ENCODE data around the gene PTPN4.

Gene PTPN4

DNA sequence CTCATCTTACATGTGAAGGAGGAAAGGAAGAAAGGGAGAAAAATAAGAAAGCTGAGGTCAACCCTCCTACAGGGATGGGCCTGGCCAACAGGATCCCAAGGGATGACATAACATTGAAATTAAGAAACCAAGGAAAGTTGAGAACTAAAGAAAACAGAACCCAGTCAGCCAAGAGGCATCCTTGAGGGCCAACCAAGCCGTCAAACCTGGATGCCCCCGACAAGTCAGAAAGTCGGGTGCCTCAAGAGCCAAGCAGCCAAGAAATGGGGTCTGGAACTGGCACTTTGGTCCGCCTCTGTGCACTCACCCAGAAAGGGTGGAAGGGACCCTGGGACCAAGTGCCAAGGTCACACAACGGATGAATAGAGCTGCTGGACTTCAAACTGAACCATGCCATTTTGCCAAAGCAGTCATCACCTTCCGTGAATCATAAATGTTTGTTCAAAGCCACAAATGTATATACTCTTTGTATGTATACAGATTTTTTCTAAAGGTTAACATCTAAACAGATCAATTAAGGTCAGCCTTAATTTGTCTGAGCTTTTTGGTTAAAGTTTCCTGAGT, 27.0 kb upstream of the PTPN4 start:
- DNase-seq: no peak

- DNase-seq: no peak
Measured at GRCh38 chr2:119734047-119734446, 25.7 kb upstream of the PTPN4 start.

DNA sequence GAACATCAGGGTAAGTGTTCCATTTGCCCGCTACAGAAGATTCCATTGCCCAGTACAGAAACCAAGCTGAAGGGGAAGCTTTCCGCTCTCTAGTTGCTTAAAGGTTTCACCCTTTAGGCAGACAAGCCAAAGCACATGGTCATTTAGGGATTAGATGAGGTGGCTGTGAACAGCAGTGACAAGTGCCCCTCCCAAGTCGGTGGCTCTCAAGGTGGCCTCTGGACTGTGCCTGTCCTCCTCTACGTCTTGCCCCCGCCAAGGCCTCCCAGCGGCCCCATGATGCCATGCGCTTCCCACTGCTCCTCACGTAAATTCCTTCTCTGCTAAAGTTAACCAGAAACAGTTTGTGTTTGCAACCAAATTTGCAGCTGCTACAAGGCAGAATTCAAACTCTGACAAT, 24.2 kb upstream of the PTPN4 start:
- no peak for DNase-seq

GRCh38 chr2:119736021-119736420, 23.7 kb upstream of the PTPN4 start:
- no peak for DNase-seq

DNA sequence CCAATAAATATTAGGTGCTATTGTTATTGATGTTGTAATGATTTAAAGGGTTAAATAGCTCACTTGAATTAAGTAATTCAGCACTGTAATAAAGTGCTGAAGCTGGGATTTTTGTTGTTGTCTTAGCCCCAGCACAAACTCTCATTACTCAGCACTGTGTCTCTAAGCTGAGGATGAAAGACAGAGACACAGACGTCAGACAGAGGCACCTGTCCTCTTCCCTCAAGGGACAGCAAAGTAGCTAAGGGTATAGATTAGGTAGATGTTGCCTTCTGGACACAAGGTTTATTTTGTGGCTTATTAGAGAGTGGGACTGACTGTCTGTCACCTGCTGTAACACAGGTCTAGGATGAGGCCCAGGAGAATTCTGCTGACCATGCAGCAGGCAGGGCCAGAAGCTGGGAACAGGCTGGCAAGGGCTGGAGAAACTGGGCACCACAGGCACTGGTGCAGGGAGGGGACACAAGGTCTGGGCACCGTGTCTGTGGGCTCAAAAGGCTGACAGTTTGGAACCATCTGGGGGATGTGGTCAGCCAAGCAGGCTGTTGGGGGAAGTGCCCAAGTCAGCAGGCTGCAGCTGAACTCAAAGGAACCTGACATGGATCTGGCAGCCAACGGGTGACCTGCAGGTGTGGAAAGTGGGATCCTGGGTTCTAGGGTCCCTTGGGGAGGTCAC, 20.0 kb upstream of the PTPN4 start:
- no peak for DNase-seq

DNA sequence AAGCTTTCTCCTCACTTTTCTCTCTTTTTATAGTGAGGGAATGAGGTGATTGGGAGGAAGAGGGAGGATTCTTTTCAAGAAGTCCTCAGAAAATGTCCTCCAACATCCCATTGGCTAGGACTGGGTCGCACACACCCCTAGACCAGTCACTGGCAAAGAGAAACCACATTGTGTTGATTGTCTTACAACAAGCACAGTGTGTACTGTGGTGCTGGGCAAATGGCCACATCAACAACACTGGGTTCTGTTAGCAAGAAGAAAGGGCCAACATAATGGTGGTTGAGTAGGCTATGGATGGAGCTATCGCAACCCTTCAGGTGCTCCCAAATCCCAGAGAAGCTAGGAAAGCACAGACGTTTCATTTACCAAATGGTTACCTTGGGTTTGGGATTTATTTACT, 18.7 kb upstream of the PTPN4 start:
- no peak for DNase-seq

GRCh38 chr2:119741868-119742267, 17.9 kb upstream of the PTPN4 start:
- DNase-seq: no peak

DNA sequence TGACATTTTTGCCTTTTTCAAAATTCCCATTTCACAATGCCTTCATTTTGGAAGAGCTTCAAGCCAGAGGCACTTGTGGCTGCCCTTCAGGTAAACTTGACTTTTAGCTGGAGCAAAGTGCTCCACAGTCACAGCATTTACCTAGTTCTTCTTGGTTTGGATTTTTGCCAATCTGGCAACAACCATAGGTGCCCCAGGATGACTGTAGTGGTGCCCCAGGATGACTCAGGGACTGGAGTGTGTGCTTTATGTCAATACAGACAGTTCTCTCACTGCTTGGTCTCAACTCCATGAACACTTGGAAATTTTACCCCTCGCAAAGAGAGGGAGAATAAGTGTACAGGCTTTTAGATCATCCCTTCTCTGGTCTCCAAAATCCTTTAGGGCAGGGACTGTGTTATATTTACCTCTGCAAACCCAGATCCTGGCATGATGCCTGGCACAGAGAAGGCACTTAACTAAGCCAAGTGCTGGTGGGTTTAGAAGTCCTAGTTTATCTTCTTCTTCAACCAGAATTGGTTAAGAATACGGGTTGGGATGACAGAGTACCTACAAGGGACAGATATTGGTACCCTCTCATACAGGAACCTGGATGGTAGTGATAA, 15.3 kb upstream of the PTPN4 start:
- no peak for DNase-seq

DNA sequence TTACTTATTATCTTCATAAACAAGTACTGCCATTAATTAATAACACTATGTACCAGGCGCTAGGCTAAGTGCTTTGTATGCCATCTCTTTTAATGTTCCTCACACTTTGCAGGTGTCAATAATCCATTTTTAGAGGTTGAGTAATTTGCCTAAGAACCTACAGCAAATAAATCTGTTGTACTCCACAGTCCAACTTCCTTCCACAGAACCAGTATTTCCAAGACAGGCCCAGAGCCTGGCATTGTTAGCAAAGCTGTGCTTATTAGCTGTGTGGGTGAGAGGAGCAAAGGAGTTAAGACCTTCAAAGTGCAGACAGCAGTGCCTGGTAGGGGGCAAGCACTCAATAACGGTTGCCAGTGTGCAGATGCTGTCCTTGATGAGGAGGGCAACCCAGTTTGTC, 14.2 kb upstream of the PTPN4 start:
- no peak for DNase-seq

DNA sequence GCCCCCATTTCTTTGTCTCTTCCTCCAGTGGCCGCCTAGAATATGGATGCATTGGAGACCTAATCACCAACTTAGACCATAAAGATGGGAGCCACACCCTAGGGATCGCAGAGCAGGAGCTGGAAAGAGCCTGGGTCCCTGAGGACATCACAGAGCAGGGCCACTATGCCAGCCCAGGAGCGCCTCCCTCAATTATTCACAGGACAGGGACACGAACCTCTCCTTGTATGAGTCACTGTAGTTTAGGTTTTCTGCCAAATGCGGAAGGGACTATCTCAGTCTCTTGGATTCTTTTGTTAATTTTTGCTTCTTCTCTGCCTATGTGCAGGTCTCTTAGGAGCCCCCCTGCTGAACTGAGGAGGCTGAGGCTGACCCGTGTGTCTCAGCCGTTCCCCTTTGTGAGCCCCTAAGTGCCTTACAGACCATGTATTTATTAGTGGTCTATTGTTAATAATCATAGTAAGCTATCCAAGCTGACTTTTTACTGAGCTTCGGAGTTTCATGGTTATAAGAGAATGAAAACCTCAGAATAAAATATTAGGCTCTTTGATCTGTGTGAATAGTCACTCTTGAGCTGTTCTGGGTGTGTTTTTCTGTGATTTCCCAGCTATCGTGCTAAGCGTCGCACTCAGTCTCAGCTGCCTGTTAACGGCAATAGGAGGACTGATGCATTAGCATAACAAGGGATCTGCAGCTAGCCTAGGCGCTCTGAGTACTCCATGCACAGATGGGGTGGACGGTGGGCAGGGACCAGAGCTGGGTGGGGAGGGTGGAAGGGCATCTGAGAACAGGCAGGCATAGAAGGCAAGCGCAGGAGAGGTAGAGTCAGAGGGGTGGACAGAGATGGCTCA, 12.7 kb upstream of the PTPN4 start:
- DNase-seq: no peak

DNA sequence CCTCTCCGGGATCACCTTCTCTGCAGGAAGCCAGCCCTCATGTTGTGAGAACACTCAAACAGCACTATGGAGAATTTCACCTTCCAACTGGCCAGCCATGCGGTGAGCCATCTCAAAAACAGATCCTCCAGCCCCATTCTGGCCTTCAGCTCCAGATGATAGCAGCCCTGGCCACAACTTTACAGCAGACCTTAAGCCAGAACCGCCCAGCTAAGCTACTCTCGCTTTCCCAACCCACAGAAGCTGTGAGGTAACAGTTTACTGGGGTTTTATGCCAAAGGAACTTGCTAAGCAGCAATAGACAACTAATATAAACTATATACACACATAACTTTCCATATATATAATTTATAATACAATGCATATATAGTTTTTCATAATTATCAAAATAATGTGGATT, 11.6 kb upstream of the PTPN4 start:
- DNase-seq: no peak

GRCh38 chr2:119749477-119750012, 10.2 kb upstream of the PTPN4 start:
- no peak for DNase-seq

GRCh38 chr2:119751706-119752105, 8.0 kb upstream of the PTPN4 start:
- no peak for DNase-seq

DNA sequence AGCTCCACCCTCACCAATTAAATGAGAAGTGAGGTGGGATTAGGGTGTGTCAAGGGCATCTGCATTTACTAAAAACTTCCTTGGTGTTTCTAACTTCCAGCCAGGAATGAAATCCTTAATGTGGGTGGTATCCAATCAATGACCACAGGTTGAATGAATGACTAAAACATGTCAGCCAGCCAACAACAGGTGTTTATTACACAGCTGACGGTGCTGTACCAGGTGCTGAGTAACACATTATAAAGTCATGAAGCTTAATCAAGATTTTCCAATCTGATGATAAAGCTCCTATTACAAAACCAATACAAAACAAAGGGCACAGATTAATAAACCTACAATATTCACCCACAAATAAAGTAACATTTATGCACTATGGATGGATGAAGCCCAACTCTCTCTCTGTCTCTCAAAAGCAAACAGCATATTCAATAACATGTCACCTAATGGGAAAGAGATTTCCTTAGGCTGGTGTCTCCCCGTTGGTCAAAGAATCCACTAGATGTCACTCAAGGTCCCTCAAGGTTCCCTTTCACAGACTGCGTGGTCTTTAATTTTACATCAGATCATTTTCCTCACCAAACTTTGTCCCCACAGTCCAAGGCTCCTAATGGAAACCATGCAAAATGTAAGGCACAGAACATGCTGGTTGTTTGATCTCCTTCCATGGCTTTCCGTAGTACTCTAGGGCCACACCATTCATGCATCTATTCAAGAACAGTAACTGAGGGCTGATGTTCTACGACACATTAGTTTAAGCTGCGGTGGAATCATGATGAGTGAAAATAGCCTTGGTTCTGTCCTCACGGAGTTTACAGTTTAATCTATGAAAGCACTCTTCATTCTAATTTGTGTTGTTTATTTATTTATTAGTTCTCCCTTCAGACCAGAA, 6.4 kb upstream of the PTPN4 start:
- DNase-seq: peak; percentile 51

DNA sequence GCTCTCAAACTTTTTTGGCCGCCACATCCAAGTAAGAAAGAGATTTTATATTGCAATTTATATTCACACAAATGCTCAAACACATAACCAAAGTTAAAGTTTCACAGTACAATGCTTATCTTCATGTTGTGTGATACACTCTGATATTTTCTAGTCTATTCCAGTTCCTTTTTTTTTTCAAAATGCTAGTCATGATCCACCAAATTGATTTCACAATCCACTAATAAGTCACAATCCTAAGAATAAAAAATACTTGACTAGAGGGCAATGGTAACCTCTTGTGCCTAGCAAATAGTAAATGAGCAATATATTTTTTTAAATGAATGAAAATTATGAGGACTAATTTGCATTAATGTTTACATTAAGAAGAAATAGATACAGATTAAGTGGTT, 5.8 kb upstream of the PTPN4 start:
- no peak for DNase-seq

DNA sequence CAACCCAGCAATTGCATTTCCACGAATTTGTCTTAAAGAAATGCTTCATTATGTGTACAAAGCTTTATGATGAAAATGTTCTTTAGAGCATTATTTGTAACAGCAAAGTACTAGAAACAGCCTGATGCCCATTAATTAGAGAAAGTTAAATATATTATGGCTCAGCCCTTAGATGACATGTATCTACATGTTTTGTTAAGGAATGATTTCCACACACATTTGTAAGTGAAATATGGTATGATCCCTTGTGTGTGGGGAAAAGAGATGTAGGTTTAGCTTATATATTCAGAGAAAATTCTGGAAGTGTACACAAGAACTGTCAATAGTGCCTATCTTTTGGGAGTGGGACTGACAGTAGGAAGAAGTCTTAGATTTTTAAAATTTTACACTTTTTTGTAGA, 3.8 kb upstream of the PTPN4 start:
- DNase-seq: no peak

DNA sequence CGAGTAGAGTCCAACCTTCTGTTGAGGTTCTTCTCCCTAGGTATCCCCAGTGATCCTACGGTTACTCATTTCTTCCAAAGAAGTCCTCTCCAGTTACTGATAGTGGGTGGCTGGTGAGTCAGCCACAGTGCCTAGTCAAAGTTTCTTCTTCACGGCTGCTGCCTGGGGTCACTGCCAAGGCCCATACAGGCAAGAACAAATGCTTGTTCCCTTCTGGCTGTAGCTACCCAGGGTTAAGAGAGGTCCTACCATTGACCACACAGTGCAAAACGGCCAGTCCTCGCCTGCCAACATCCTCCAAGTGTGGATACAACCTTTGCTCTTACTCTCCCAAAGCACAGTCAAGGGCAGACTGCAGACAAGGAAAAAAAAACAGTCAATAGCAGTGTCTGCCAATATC, 2.9 kb upstream of the PTPN4 start:
- no peak for DNase-seq

DNA sequence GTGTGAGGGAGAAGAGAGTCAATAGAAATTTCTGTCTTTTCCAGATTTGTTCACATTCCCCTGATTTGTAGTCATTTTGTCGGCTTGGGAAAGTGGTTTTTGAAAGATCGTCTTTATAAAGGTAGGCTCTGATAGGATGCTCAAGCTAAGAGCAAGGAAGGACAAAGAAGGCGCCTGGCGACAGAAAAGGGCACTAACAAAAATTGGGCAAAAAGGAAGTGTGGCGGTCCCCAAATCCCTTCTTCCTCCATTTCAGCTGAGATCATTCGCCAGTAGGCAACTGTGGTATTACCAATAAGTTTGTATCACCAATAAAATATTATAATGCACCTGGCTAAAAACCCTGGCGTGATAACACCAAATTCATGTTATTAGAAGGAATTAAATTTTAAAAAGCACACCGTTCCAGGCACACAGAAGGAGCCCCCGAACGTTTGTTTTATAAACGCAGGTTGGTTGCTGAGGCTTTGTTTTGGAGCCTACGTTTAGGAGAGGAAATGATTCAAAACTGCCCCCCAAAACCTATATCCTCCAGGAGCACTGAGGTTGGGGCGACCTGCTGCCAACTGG, 756 bp upstream of the PTPN4 start:
- peak; percentile 14 for DNase-seq

- no peak for DNase-seq
Measured at GRCh38 chr2:119760237-119760955, 674 bp downstream of the PTPN4 start.

GRCh38 chr2:119760956-119761275, 1.2 kb downstream of the PTPN4 start:
- no peak for DNase-seq

GRCh38 chr2:119764832-119765231, 5.1 kb downstream of the PTPN4 start:
- no peak for DNase-seq
